Measurements from ENCODE around the gene DOCK2. TPM values are rescaled to one million over a fixed set of nuclear protein-coding genes. Genes with fewer than 3 reads are reported as not detected.

Gene DOCK2
- total and polyA plus RNA-seq, 2 donors (not counting 3 experiments of a cell fraction or from before 2014, with no cell fraction given) = 0.62 to 4.8 TPM

- POLR2A ChIA-PET = no interaction called here
- CTCF ChIA-PET = no interaction called here
- TF ChIP-seq GATA2 (IDR thresholded peaks at IDR 0.05; ENCODE audit: insufficient read depth, insufficient read length, low read depth, low read length) = no peak
- no peak for TF ChIP-seq POLR2A (IDR thresholded peaks at IDR 0.05; ENCODE audit: low read depth, low read length)
- no peak for TF ChIP-seq MYC (IDR thresholded peaks at IDR 0.05; ENCODE audit: low read depth, low read length)
- TF ChIP-seq EZH2 (IDR thresholded peaks at IDR 0.05; ENCODE audit: borderline replicate concordance, low read depth, low read length, severe bottlenecking) = no peak
- no peak for TF ChIP-seq FOS (IDR thresholded peaks at IDR 0.05; ENCODE audit: borderline replicate concordance, insufficient read depth, low read length)
- no peak for TF ChIP-seq JUN (IDR thresholded peaks at IDR 0.05; ENCODE audit: borderline replicate concordance, insufficient read depth, insufficient read length, low read depth)
- no peak for TF ChIP-seq POLR2AphosphoS5 (IDR thresholded peaks at IDR 0.05; ENCODE audit: insufficient read depth, low read depth, low read length)
- TF ChIP-seq CTCF (IDR thresholded peaks at IDR 0.05; ENCODE audit: extremely low read depth in 1 of 2, insufficient read depth in 1 of 2, low read depth in 1 of 2, low read length in 2 of 2) = no peak
- no peak for TF ChIP-seq MAX (IDR thresholded peaks at IDR 0.05; ENCODE audit: insufficient read depth, insufficient read length)
Observed at GRCh38 chr5:169748174-169748573, 111.1 kb downstream of the DOCK2 start.

More at GRCh38 chr5:169748174-169748573, 111.1 kb downstream of the DOCK2 start:
- Histone ChIP-seq H4K20me1 (replicated peaks; ENCODE audit: control insufficient read depth, extremely low read depth, insufficient read depth, low read length) (no peaks in the 10 kb centered on the region), H3K9ac (replicated peaks; ENCODE audit: extremely low read depth, insufficient read depth, low read length) (no peak overlapping the region), H3K9me3 (replicated peaks; ENCODE audit: control insufficient read depth, insufficient read depth, low read length) (no peaks in the 10 kb centered on the region), H3K36me3 (ENCODE audit: control insufficient read depth in 2 of 2, extremely low read depth in 1 of 2, insufficient read depth in 2 of 2, low read length in 2 of 2) (no peaks in the 10 kb centered on the region), H3K27me3 (ENCODE audit: control insufficient read depth in 2 of 2, insufficient read depth in 2 of 2, low read length in 2 of 2) (no peaks in the 10 kb centered on the region), H3K4me2 (ENCODE audit: insufficient read depth, low read length) (no peak overlapping the region), H3K4me1 (ENCODE audit: control insufficient read depth, extremely low read depth, insufficient read depth, low read length) (no peaks in the 10 kb centered on the region), H3K4me3 (replicated peaks in 1 of 3; ENCODE audit: insufficient read depth in 1 of 3, low read depth in 1 of 3, low read length in 3 of 3) (no peak overlapping the region), H3K27ac (ENCODE audit: insufficient read depth, low read depth, low read length) (no peak overlapping the region), H3K9me1 (replicated peaks; ENCODE audit: control insufficient read depth, extremely low read depth, insufficient read depth, low read length) (no peaks in the 10 kb centered on the region), H3K79me2 (ENCODE audit: control insufficient read depth, insufficient read depth, low read length) (no peaks in the 10 kb centered on the region), H2AFZ (ENCODE audit: low read depth, low read length) (no peak overlapping the region)
- no peak for DNase-seq (ENCODE audit: low read depth, low spot score)
- BruUV-seq (replicated peaks) = no TSS peak
- no peak for FAIRE-seq
- dilution Hi-C loops (cut with MboI; ENCODE audit: extremely low pct_ligation_motif_present, low sequenced_read_pairs) = no loop called here
- intact Hi-C loops (cut with micrococcal nuclease) = no loop called here
